Ishikawa (cell line): ENCODE results near the gene CCSER1.

Source experiments
- CEBPB ChIP-seq: IDR thresholded peaks from 2 replicates; pipeline ENCODE4 v1.6.1; 2012
- CREB1 ChIP-seq: IDR thresholded peaks from 2 replicates; pipeline ENCODE4 v1.6.1; 2012; ENCODE audit warnings: low read depth
- EP300 ChIP-seq: IDR thresholded peaks from 2 replicates; pipeline ENCODE4 v1.6.1; 2012; ENCODE audit warnings: borderline replicate concordance
- FOXM1 ChIP-seq: IDR thresholded peaks from 2 replicates; pipeline ENCODE4 v1.6.1; 2012; ENCODE audit warnings: low read depth, borderline replicate concordance
- NFIC ChIP-seq: IDR thresholded peaks from 2 replicates; pipeline ENCODE4 v1.6.1; 2012
- RAD21 ChIP-seq: IDR thresholded peaks from 2 replicates; pipeline ENCODE4 v1.6.1; 2012; ENCODE audit warnings: low read depth
- REST ChIP-seq: IDR thresholded peaks from 2 replicates; pipeline ENCODE4 v1.6.1; 2012; ENCODE audit warnings: low read depth, mild to moderate bottlenecking
- TAF1 ChIP-seq: IDR thresholded peaks from 2 replicates; pipeline ENCODE4 v1.6.1; 2012; ENCODE audit warnings: low read depth, mild to moderate bottlenecking
- TCF12 ChIP-seq: IDR thresholded peaks from 2 replicates; pipeline ENCODE4 v1.6.1; 2012; ENCODE audit warnings: low read depth
- TEAD4 ChIP-seq: IDR thresholded peaks from 2 replicates; pipeline ENCODE4 v1.6.1; 2012
- YY1 ChIP-seq: IDR thresholded peaks from 2 replicates; pipeline ENCODE4 v1.6.1; 2012; ENCODE audit warnings: low read depth
- ZBTB7A ChIP-seq: IDR thresholded peaks from 2 replicates; pipeline ENCODE4 v1.6.1; 2012; ENCODE audit warnings: low read depth
- TF ChIP-seq, protein P1 (sequence below): IDR thresholded peaks from 2 replicates; pipeline ENCODE4 v1.6.1; 2012

- no peak for TF ChIP-seq TAF1
- no peak for TF ChIP-seq EP300
- no peak for TF ChIP-seq YY1
- no peak for TF ChIP-seq CEBPB
- no peak for TF ChIP-seq REST
- no peak for TF ChIP-seq FOXM1
- TF ChIP-seq, protein P1, sequence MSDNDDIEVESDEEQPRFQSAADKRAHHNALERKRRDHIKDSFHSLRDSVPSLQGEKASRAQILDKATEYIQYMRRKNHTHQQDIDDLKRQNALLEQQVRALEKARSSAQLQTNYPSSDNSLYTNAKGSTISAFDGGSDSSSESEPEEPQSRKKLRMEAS: no peak
- TF ChIP-seq TEAD4: no peak
- TF ChIP-seq TCF12: no peak
- no peak for TF ChIP-seq RAD21
- TF ChIP-seq CREB1: no peak
- TF ChIP-seq NFIC: no peak
- TF ChIP-seq ZBTB7A: no peak
Observed at GRCh38 chr4:90943311-90943710, 816.1 kb downstream of the CCSER1 start.
